ENCODE data around the gene ITGB2.

GRCh38 chr21:44855572-44855971, 65.1 kb downstream of the ITGB2 start:
- TF ChIP-seq MAX (IDR thresholded peaks at IDR 0.05; ENCODE audit: low read depth, low read length) (no peak), POLR2A (IDR thresholded peaks at IDR 0.05; ENCODE audit: extremely low read depth, insufficient read length) (no peak), CTCF (IDR thresholded peaks at IDR 0.05; ENCODE audit: low read depth, low read length) (no peak)

All from NB4 (cell line).